Stimulated activated CD8-positive, alpha-beta memory T cell treated with anti-CD3 and anti-CD28 coated beads, Interleukin-7, amount 100 ng/mL, for 24 hours (primary cell): Measurements from ENCODE around the gene MTUS2.

Experiments used
- DNase-seq: peaks from one replicate; pipeline ENCODE4 v3.0.0-alpha.2; 2020; ENCODE audit warnings: low read depth

MTUS2 gene

GRCh38 chr13:29239653-29240525 lies 419.8 kb downstream of the MTUS2 start:
- no peak for DNase-seq

DNA sequence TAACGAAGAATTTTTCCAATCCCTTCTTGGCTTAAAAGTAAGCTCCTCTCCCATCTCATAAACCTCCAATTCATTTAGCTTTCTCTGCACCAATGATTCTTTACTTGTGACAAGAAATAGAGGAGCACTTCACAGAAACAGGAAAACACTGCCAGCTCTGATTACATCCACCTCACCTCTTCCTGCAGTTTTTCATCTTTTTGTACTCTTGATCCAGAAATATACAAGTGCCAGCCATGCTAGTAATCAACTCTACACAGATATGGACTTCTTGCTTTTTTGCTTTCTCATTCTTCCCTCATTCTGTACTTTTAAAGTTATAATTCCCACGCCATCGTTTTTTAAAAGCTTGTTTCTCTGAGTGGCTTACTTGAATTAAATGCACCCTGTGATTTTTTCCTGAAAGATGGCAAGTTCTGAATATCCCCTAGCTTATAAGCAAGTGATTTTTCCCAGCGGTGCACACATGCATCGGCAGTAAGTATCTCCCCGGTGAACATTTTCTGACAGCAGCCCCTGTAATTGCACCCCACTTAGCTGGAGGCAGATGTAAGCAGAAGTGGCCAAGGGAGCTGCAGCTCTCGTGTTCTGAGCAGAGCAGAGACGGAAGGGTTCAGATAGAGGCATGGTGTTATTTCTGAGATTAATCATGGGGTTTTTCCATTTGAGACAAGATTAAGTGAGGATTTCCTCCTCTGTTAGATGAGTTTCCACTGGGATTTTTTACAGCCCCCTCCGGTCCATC lies 434.7 kb downstream of the MTUS2 start:
- no peak for DNase-seq

GRCh38 chr13:29255567-29255966 lies 435.4 kb downstream of the MTUS2 start:
- DNase-seq = no peak

GRCh38 chr13:29260684-29261083 lies 440.5 kb downstream of the MTUS2 start:
- no peak for DNase-seq

DNA sequence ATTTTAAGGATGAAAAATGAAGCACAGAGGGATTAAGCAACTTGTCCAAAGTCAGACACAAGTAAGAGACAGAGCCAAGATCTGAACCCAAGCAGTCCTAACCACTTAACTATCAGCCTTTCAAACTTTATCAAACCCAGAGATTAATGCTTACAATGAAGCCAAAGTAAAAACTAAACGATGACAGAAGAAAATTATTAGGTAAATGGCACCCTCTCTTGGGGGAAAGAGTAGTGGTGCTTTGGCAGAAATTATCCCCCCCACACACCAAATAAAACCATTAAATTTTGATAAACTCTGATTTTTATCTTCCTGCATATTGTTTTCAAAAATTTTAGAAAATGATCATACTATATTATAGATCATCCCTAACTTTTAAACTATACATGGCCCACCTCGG lies 446.1 kb downstream of the MTUS2 start:
- DNase-seq = no peak

DNA sequence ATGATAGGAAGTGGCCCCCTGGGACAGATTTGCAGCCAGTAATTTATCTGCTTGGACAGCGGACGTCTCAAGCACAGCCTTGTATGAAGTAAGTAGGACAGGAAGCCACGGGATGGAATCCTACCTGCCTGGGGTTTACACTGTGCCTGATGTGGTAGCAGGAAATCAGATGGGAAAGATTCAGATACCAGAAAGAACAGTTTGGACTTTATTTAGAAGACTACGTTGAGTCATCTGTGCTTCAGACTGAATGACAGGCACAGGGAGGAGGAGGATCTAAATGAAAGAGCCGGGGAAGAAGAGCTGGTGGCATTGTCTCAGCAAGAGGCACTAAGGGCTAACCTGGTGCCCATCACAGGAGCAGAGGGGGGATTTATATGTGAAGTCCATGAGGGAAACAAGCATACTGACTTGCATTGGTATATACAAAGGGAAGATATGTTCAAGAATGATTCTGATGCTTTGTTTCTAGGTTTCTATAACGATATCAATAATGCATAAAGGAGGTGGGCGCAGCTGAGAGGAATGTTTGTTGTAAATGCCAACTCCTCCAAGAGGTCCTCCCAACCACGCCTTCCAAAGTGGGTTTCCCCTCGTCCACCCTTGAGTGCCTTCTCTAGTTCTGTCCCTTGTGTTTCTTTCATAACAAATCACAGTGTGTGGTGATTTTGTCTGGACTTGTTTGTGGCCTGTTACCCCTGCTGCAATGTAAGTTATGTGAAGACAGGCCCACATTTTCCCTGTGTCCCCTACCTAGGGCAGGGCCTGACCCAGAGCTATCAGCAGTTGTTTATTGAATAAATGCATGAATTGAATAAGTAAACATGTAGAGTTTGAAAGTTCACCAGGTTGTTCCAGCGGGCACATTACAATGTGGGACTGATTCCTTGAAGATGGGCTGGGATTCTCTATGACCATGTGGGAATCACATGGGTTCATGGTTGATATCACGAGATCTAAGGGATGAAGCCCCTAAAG lies 446.9 kb downstream of the MTUS2 start:
- no peak for DNase-seq

GRCh38 chr13:29270271-29270985 lies 450.3 kb downstream of the MTUS2 start:
- no peak for DNase-seq

DNA sequence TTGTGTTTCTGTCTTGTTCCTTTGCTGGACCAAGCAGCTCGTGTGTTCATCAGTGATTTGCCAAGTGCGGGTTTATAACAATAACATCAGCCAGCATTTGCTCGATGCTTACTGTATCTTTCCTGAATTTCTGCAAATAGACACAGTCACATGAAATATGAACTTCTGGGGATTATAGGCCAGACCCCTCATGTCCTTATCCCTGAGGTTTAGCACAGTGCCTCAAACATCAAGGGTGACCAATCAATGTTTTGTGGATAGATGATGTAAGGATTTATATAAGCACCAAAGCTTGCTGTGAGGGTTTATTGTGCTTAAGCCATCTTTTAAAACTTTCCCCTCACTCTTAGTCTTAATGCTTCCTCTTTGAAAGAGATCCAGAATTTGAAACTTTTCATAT lies 451.5 kb downstream of the MTUS2 start:
- DNase-seq = no peak

DNA sequence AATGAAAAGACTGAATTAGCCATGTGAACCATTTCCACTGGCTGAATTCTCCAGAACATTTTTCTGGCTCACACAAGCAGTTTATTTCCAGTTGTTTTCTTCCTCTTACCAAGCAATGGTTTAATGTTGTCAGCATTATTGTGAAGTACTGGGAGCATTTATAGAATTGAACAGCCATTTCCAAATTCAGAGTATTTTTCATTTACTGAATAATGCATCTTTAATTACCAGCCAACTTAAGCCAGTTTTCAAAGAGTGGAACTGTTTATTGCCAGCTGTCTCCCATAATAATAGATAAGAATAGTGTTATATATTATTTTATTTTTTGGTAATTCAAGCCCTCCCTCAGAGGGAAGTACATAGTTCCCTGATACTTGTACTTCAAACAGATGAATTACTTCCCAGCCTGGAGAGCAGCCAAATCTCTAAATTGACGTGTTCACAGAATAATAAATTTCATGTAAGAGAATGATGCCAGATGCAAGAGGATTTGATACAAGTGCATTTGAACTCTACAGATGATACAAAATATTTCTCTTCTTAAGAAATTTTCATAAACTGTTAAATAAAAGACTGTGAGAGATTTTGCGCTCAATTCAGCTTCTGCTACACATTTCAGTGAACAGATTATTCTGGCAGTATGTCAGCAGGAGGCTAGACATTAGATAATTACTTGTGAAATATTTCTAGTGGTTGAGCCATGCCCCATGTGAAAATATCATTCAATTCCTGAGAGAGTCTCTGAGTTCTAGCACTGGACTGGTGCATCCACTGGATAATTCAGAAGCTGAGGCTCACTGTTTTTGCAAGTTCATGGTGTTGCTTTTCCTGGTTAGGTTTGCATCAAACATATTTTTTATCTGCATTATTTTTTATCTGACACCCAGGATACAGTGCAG lies 459.5 kb downstream of the MTUS2 start:
- no peak for DNase-seq

- DNase-seq = no peak
Observed at GRCh38 chr13:29281932-29282495, 461.9 kb downstream of the MTUS2 start.

GRCh38 chr13:29284726-29285125 lies 464.6 kb downstream of the MTUS2 start:
- no peak for DNase-seq

DNA sequence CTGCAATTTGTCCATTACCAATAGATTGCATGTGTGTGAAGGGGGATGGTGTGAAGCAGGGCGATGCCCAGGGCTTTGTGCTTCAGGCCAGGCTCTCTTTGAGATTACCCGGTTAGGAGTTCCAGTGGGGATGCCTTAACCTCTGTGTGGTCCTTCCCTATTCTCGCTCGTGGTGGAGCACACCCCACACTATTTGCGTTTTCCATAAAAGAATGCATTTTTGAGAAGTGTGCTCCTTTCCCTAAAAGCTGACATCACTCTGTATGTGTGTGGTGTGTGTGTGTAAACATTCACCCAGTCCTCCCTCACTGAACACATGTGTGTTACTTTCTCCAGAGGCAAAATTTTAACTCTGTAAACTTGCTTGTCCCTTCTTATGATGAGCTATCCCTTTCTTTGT lies 467.1 kb downstream of the MTUS2 start:
- no peak for DNase-seq

GRCh38 chr13:29292045-29292444 lies 471.9 kb downstream of the MTUS2 start:
- no peak for DNase-seq

DNA sequence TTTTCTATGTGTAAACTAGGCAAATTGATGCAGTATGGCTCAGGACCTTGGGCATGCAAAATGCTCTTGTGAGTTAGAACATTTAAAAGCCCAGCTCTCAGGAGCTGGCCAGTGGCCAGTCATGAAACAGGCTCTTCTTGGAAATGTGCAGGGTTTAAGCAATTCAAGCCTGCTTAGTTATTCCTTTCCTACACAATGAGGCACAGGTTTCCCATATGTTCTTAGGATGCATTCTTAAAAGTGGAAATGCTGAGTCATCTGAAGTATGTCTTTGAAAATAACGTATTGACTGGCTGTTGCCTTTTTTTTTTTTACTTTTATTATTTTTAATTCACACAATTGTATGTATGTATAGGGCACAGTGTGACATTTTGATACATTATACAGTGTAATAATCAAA lies 474.7 kb downstream of the MTUS2 start:
- DNase-seq = no peak

- no peak for DNase-seq
Observed at GRCh38 chr13:29301027-29301426, 480.9 kb downstream of the MTUS2 start.

DNA sequence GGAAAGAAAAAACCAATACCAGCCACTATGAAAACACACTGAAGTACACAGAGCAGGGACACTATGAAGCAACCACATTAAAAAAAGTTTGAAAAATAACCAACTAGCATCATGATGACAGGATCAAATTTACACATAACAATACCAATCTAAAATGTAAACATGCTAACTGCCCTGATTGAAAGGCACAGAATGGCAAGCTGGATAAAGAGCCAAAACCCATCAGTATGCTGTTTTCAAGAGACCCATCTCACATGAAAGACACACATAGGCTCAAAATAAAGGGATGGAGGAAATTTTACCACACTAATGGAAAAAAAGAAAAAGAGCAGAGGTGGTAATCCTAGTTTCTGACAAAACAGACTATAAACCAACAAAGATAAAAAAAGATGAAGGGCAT lies 484.0 kb downstream of the MTUS2 start:
- DNase-seq = no peak

DNA sequence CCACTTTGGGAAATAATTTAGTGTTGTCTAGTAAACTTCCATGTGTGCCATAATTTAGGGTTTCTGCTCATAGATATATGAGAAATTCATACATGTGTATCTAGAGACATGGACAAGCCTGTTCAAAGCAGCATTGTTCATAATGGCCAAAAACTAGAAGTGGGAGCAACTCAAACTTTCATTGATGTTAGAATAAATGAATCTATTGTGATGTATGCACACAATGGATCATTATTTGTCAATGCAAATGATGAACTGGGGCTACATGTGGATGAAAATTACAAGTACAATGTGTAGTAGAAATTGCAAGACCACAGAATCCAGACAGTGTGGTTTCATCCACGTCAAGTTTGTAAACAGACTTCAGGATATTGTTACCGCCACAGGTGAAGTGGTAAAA lies 490.7 kb downstream of the MTUS2 start:
- DNase-seq = no peak

DNA sequence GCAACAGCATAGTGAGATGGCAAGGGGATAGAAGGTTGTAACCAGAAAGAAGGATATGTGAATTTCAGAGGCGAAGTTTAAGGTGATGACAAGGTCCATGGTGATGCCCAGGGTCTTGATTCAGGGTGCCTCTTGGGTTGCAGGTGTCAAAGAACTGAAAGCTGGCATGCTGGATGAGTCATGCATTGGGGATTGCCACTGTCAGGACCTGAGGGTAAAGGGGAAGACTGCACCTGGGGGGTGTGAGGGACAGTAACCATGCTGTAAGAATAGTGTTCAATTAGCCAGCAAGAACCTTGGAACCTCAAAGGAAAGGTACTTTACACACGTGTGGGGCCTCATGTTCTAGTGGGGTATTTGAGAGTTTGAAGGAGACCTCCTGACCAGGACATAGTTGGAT lies 495.7 kb downstream of the MTUS2 start:
- DNase-seq = no peak

GRCh38 chr13:29317828-29318227 lies 497.7 kb downstream of the MTUS2 start:
- DNase-seq = no peak

DNA sequence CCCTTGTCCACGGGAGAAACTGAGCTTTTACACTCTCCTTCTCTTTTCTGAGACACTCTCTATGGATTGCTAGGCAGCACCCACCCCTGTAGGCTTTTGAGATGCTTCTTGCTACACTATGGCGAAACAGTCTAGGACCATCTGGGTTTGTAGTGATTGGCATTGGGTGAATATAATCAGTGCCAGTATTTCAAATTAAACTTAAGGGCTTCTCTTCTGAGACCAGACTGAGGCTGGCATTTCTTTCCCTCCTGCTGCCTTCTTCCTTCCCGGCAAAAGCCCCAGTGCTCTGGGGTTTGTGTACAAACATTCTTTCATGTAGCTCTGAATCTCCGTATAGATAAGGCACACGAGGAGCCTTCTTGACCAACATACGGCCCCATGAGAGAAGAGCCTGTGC lies 498.6 kb downstream of the MTUS2 start:
- no peak for DNase-seq
